Measurements from ENCODE around the gene ANTXR1. TPM values are rescaled to one million over a fixed set of nuclear protein-coding genes. Genes with fewer than 3 reads are reported as not detected.

The ANTXR1 gene
- total and polyA plus RNA-seq, 2 donors from 2014 or later = 7.0 to 42.6 TPM

DNA sequence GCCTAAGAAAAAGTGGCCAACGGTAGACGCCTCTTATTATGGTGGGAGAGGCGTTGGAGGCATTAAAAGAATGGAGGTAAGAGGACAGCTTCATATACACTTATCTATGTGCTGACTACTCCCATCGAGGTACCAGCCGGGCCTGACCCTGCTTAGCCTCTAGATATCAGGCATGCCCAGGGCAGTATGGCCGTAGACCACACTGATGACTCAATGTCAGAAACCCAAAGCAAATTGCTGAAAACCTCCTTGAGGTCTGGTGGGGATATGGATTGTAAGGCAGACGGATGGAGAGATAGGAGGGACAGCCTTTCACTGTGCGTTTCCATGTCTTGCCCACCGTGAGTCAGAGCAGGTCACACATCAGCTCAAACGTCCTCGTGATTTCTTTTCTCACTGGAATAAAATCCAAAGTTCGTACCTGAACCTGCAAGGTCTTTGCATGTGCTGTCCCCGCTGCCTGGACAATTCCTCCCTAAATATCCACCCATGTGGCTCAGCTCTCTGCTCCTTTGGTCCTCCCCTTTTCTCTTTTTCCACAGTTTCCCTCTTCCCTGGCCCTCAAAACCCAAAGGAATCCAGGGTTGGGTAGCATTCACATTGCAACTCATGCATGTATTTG is 168.9 kb downstream of the ANTXR1 start:
- DNase-seq (no peak), FAIRE-seq (no peak)
- Histone ChIP-seq H3K9ac (ENCODE audit: low read length in 3 of 3) (no peak overlapping the region), H3K9me3 (ENCODE audit: control insufficient read depth in 2 of 3, insufficient read depth in 1 of 3, low read length in 3 of 3) (no peaks in the 10 kb centered on the region), H3K4me1 (ENCODE audit: control insufficient read depth in 2 of 3, insufficient read depth in 2 of 3, low read depth in 1 of 3, low read length in 3 of 3) (peaks cover 0 to 10% (median 5%) of the 10 kb centered on the region in 3 donors), H3K36me3 (ENCODE audit: control insufficient read depth in 2 of 3, insufficient read depth in 3 of 3, low read length in 3 of 3) (peaks cover 0 to 7% (median 0%) of the 10 kb centered on the region in 3 donors), H3K27ac (ENCODE audit: low read depth in 2 of 2, low read length in 2 of 2) (no peak overlapping the region), H3K27me3 (ENCODE audit: control insufficient read depth, insufficient read depth, low read length) (no peaks in the 10 kb centered on the region), H3K4me3 (ENCODE audit: low read length in 3 of 3) (no peak overlapping the region)
- TF ChIP-seq, protein P1, sequence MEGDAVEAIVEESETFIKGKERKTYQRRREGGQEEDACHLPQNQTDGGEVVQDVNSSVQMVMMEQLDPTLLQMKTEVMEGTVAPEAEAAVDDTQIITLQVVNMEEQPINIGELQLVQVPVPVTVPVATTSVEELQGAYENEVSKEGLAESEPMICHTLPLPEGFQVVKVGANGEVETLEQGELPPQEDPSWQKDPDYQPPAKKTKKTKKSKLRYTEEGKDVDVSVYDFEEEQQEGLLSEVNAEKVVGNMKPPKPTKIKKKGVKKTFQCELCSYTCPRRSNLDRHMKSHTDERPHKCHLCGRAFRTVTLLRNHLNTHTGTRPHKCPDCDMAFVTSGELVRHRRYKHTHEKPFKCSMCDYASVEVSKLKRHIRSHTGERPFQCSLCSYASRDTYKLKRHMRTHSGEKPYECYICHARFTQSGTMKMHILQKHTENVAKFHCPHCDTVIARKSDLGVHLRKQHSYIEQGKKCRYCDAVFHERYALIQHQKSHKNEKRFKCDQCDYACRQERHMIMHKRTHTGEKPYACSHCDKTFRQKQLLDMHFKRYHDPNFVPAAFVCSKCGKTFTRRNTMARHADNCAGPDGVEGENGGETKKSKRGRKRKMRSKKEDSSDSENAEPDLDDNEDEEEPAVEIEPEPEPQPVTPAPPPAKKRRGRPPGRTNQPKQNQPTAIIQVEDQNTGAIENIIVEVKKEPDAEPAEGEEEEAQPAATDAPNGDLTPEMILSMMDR (IDR thresholded peaks at IDR 0.05; ENCODE audit: borderline replicate concordance, extremely low read depth, insufficient read depth) = no peak
- intact Hi-C loops (cut with DNase I) = no loop called here

DNA sequence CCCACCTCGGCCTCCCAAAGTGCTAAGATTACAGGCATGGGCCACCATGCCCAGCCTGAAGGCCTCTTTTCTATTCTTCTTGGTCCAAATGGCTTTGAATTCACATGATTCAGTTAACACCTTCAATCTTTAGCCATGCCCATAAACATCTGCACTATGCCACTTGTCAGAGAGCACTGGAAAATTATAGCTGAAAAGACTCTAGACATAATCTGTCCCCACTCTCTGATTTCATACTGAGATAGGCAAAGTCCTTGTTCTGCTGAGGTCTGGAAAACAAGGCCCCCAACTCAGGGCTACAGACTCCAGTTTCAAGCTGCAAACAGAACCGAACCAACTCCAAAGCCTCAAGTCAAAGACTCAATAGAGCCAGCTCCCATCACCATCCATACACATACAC is 170.7 kb downstream of the ANTXR1 start:
- H3K27me3 ChIP-seq (ENCODE audit: control insufficient read depth, insufficient read depth, low read length) = no peaks in the 10 kb centered on the region
- intact Hi-C loops (cut with DNase I) = no loop called here
- no peak for DNase-seq
- TF ChIP-seq, protein P1 (IDR thresholded peaks at IDR 0.05; ENCODE audit: borderline replicate concordance, extremely low read depth, insufficient read depth) = no peak
- no peak overlapping the region for H3K4me3 ChIP-seq (ENCODE audit: low read length in 3 of 3)
- H3K9me3 ChIP-seq (ENCODE audit: control insufficient read depth in 2 of 3, insufficient read depth in 1 of 3, low read length in 3 of 3) = no peaks in the 10 kb centered on the region
- no peak overlapping the region for H3K9ac ChIP-seq (ENCODE audit: low read length in 3 of 3)
- H3K27ac ChIP-seq (ENCODE audit: low read depth in 2 of 2, low read length in 2 of 2) = no peak overlapping the region
- H3K4me1 ChIP-seq (ENCODE audit: control insufficient read depth in 2 of 3, insufficient read depth in 2 of 3, low read depth in 1 of 3, low read length in 3 of 3) = no peaks in the 10 kb centered on the region
- H3K36me3 ChIP-seq (ENCODE audit: control insufficient read depth in 2 of 3, insufficient read depth in 3 of 3, low read length in 3 of 3) = peaks cover 0 to 7% (median 0%) of the 10 kb centered on the region in 3 donors
- no peak for FAIRE-seq

DNA sequence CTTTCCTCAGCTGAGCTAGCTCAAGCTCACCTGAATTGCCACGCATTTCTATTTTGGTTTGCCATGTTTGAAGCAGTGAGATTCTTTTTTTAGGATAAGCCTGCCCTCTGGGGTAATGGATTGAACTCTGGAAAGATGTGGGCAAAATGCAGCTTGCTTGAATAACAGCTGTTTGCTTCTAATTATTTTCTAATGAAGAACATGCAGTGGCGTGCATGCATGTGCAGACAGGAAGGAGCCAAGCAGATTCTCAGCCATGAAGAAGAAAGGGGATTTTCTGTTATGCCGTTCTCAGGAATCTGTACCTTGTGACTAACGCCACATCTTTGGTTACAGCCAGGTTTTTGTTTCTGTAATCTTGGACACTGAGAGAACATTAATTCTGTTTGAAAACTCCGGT is 171.2 kb downstream of the ANTXR1 start:
- FAIRE-seq (no peak), DNase-seq (no peak)
- Histone ChIP-seq H3K27ac (ENCODE audit: low read depth in 2 of 2, low read length in 2 of 2) (no peak overlapping the region), H3K27me3 (ENCODE audit: control insufficient read depth, insufficient read depth, low read length) (no peaks in the 10 kb centered on the region), H3K36me3 (ENCODE audit: control insufficient read depth in 2 of 3, insufficient read depth in 3 of 3, low read length in 3 of 3) (peaks cover 0 to 7% (median 0%) of the 10 kb centered on the region in 3 donors), H3K4me3 (ENCODE audit: low read length in 3 of 3) (no peak overlapping the region), H3K9ac (ENCODE audit: low read length in 3 of 3) (no peak overlapping the region), H3K9me3 (ENCODE audit: control insufficient read depth in 2 of 3, insufficient read depth in 1 of 3, low read length in 3 of 3) (no peaks in the 10 kb centered on the region), H3K4me1 (ENCODE audit: control insufficient read depth in 2 of 3, insufficient read depth in 2 of 3, low read depth in 1 of 3, low read length in 3 of 3) (no peaks in the 10 kb centered on the region)
- TF ChIP-seq, protein P1 (IDR thresholded peaks at IDR 0.05; ENCODE audit: borderline replicate concordance, extremely low read depth, insufficient read depth) = no peak
- intact Hi-C loops (cut with DNase I) = no loop called here

DNA sequence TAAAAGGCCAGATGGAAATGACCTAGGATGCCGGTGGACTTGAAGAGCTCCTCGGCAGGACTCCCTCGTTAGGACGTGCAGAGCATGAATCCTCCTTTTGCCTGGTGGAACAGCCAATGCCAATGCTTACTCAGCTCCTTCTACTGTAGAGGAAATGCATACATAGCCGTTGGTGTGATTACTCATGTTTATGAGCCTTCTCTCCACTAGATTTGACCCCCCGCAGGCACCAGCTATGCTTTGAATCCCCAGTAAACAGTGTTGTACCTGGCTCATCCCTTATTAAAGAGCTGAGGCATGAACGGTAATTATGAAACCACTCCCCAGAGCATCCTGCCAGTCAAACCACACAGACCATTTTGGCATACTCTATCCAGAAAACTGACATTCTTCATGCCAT is 172.8 kb downstream of the ANTXR1 start:
- intact Hi-C loops (cut with DNase I) = no loop called here
- DNase-seq = no peak
- no peak overlapping the region for H3K27ac ChIP-seq (ENCODE audit: low read depth in 2 of 2, low read length in 2 of 2)
- H3K9ac ChIP-seq (ENCODE audit: low read length in 3 of 3) = no peak overlapping the region
- H3K27me3 ChIP-seq (ENCODE audit: control insufficient read depth, insufficient read depth, low read length) = no peaks in the 10 kb centered on the region
- H3K4me1 ChIP-seq (ENCODE audit: control insufficient read depth in 2 of 3, insufficient read depth in 2 of 3, low read depth in 1 of 3, low read length in 3 of 3) = no peaks in the 10 kb centered on the region
- H3K4me3 ChIP-seq (ENCODE audit: low read length in 3 of 3) = no peak overlapping the region
- H3K9me3 ChIP-seq (ENCODE audit: control insufficient read depth in 2 of 3, insufficient read depth in 1 of 3, low read length in 3 of 3) = no peaks in the 10 kb centered on the region
- TF ChIP-seq, protein P1 (IDR thresholded peaks at IDR 0.05; ENCODE audit: borderline replicate concordance, extremely low read depth, insufficient read depth) = no peak
- H3K36me3 ChIP-seq (ENCODE audit: control insufficient read depth in 2 of 3, insufficient read depth in 3 of 3, low read length in 3 of 3) = peaks cover 0 to 7% (median 0%) of the 10 kb centered on the region in 3 donors
- no peak for FAIRE-seq
